ENCODE data around the gene CD93.

DNA sequence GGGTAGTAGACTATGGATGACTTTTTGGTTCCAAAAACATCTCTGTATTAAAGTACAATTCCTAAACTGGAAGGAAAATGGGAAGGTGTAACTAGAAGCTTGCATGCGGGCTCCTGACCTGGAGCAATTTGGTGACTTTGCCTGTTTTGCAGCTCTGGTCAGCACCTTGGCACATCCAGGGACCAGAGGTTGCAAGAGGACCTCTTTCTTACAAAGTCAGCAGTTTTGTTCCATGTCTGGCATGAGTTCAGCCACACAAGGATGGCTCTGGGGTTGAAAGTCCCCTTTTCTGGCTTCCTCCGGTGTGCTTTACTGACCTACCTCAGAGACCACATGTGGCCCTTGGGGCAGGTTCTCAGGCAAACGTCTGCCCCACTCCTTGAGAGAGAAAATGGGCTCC is 22.7 kb upstream of the CD93 start:
- TF ChIP-seq POLR2AphosphoS5 (IDR thresholded peaks at IDR 0.05; ENCODE audit: low read depth, low read length) (no peak), POLR2A (IDR thresholded peaks at IDR 0.05; ENCODE audit: low read depth, low read length) (no peak), TAF1 (IDR thresholded peaks at IDR 0.05; ENCODE audit: low read depth, low read length) (no peak), PAX5 (IDR thresholded peaks at IDR 0.05; ENCODE audit: insufficient read depth, low read length, severe bottlenecking) (no peak), POU2F2 (IDR thresholded peaks at IDR 0.05; ENCODE audit: low read depth, low read length) (no peak), SPI1 (IDR thresholded peaks at IDR 0.05; ENCODE audit: low read depth, low read length) (no peak)
